NCI-H2227 (cell line): Measurements from ENCODE around the gene GABBR2.

ENCODE experiments used
- DNase-seq: peaks from one replicate; lab custom pipeline; 2025; ENCODE audit not compliant: unreplicated experiment; lab: John Stamatoyannopoulos, UW

GABBR2 gene

GRCh38 chr9:98329281-98329680, 379.5 kb downstream of the GABBR2 start:
- no peak for DNase-seq

- DNase-seq: no peak
Measured at GRCh38 chr9:98328770-98329169, 380.0 kb downstream of the GABBR2 start.

GRCh38 chr9:98328141-98328540, 380.6 kb downstream of the GABBR2 start:
- no peak for DNase-seq

- no peak for DNase-seq
Measured at GRCh38 chr9:98327249-98327561, 381.5 kb downstream of the GABBR2 start.

GRCh38 chr9:98326459-98327248, 382.1 kb downstream of the GABBR2 start:
- no peak for DNase-seq

- no peak for DNase-seq
Measured at GRCh38 chr9:98324801-98325200, 383.9 kb downstream of the GABBR2 start.

- DNase-seq: no peak
Measured at GRCh38 chr9:98323831-98324135, 385.0 kb downstream of the GABBR2 start.

GRCh38 chr9:98323051-98323830, 385.5 kb downstream of the GABBR2 start:
- no peak for DNase-seq

GRCh38 chr9:98321269-98321668, 387.5 kb downstream of the GABBR2 start:
- no peak for DNase-seq

GRCh38 chr9:98318834-98319478, 389.8 kb downstream of the GABBR2 start:
- no peak for DNase-seq

- DNase-seq: no peak
Measured at GRCh38 chr9:98318041-98318790, 390.5 kb downstream of the GABBR2 start.

GRCh38 chr9:98317134-98317857, 391.4 kb downstream of the GABBR2 start:
- DNase-seq: no peak

GRCh38 chr9:98316445-98317133, 392.1 kb downstream of the GABBR2 start:
- DNase-seq: no peak

- peak; percentile 82 for DNase-seq
Measured at GRCh38 chr9:98315551-98316060, 393.1 kb downstream of the GABBR2 start.

- DNase-seq: no peak
Measured at GRCh38 chr9:98315067-98315453, 393.7 kb downstream of the GABBR2 start.

GRCh38 chr9:98314381-98315066, 394.2 kb downstream of the GABBR2 start:
- no peak for DNase-seq

GRCh38 chr9:98312365-98312764, 396.4 kb downstream of the GABBR2 start:
- no peak for DNase-seq

GRCh38 chr9:98311541-98311940, 397.2 kb downstream of the GABBR2 start:
- DNase-seq: no peak

- no peak for DNase-seq
Measured at GRCh38 chr9:98310752-98311392, 397.9 kb downstream of the GABBR2 start.
